GM18519 (cell line): ENCODE measurements around the gene PRRX2.

Source experiments
- ATAC-seq: cut with Tn5 transposase; IDR thresholded peaks from one replicate; pipeline ENCODE4 v1.9.1; 2021; ENCODE audit warnings: mild to moderate bottlenecking, moderate library complexity; ENCODE audit not compliant: unreplicated experiment, low FRiP score

PRRX2 gene

DNA sequence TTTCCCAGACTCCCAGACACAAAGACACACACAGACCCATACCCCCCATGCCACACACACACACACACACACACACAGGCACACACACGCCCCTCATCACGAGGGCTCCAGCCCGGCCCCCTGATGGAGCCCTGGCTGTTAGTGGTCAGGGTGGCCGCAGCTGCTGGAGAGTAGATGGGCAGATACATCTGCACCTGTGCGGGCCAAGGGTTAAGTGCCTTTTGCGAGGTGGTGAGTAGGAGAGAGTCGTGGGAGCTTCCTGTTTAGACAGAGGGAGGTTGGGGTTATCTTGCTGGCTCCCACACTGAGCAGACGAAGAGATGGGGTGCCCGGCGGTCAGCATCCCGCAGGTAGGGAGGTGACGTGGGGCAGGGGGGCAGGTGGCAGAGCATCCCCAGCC is 8.2 kb downstream of the PRRX2 start:
- ATAC-seq = no peak

- ATAC-seq = no peak
Observed at GRCh38 chr9:129674229-129674628, 8.8 kb downstream of the PRRX2 start.

GRCh38 chr9:129675620-129676019 is 10.2 kb downstream of the PRRX2 start:
- ATAC-seq = no peak

- ATAC-seq = no peak
Observed at GRCh38 chr9:129676287-129676686, 10.8 kb downstream of the PRRX2 start.

DNA sequence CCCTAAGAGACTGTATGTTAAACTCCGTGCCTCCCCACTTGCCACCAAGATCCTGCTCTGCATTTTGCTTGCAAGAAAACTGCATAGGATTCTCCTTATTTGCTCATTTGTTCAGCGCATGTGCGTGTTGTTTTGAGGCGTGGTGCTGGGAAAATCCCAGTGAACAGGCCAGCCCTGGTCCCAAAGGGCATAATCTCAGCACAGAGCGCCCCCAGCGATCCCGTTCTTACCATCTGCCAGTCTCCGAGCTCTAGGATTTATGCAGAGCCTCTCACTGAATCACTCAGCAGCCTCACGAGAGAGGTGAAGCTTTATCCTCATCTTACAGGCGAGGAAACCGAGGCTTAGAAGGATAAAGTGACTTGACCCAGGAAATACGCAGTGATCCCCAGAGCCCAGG is 11.5 kb downstream of the PRRX2 start:
- no peak for ATAC-seq

- no peak for ATAC-seq
Observed at GRCh38 chr9:129677456-129677855, 12.0 kb downstream of the PRRX2 start.

- no peak for ATAC-seq
Observed at GRCh38 chr9:129678844-129679243, 13.4 kb downstream of the PRRX2 start.

GRCh38 chr9:129679537-129679936 is 14.1 kb downstream of the PRRX2 start:
- ATAC-seq = no peak

GRCh38 chr9:129681924-129682323 is 16.5 kb downstream of the PRRX2 start:
- ATAC-seq = no peak

GRCh38 chr9:129682381-129682780 is 16.9 kb downstream of the PRRX2 start:
- ATAC-seq = no peak

GRCh38 chr9:129685220-129685932 is 19.9 kb downstream of the PRRX2 start:
- no peak for ATAC-seq

DNA sequence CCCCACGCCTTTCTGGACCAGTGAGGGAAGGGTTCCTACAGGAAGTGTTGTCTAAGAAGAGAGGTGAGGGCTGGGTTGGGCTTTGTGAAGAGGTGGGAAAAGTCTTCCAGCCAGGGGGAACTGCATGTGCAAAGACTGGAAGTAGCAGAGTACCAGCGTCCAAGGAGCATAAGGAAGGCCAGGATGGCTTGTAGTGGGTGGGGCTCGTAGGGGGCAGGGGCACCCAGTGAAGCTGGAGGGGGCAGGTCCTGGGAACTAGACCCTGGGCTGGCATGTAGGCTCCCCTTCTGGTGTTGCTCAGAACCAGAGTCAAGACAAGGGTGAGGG is 20.4 kb downstream of the PRRX2 start:
- no peak for ATAC-seq

DNA sequence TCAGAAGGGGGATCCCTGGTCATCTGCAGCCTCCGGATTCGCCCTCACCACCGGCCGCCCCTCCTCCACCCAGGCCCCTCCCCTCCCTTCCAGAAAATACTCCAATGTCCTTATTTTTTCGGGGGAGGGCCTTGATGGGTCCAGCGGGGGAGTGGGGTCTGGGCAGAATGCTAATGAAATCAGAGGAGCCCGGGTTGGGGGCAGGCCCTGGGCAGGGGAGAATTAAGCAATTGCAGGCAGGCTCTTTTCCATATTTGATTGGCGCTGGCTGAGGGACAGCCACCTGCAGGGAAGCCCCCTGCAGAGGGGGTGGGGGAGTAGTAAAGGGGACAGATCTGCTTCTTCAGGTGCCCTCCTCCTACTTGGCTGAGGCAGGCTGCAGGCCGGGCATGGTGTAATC is 21.3 kb downstream of the PRRX2 start:
- ATAC-seq = no peak

- no peak for ATAC-seq
Observed at GRCh38 chr9:129687391-129687790, 21.9 kb downstream of the PRRX2 start.

DNA sequence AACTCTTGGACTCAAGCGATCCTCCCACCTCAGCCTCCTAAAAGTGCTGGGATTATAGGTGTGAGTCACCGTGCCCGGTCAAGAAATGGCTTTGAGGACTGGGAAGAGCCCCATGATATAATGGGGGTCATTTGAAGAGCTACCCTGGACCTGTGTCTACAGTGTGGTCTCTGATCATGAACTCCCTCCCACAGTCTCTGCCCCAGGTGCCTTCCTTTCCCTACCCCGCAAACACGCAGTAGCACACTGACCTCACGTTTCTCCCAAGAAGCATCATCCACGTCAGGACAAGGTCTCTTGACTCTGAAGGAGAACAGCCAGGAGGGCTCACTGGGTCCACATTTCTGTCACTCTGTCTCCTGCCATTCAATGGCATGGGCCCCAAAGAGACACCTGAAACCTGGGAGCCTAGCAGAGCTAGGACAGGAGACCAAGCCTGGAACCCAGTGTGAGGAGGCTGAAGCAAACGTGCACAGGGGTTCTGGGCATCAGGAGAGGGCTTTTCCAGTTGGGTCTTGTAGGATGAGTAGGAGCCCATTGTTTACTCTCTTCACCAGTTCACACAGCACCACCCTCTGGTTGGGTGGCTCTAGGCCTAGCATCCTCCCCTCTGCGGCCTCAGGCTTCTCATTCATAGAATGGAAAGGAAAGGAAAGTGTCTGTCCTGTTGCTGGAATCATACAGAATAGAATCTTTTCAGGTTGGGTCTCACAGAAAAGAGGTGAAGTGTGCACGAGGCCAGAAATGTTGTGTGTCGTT is 23.0 kb downstream of the PRRX2 start:
- ATAC-seq = no peak

DNA sequence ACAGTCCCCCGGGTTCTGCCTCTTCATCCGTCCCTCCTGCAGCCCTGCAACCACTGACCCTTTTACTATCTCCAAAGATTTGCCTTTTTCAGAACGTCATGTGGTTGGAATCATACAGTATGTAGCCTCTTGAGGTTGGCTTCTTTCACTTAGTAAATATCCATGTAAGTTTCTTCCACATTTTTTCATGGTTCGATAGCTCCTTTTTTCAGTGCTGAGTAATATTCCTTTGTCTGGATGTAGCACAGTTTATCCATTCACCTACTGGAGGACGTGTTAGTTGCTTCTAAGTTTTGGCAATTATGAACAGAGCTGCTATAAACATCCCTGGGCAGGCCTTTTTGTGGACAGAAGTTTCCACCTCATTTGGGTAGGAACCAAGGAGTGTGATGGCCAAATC is 27.1 kb downstream of the PRRX2 start:
- ATAC-seq = no peak

DNA sequence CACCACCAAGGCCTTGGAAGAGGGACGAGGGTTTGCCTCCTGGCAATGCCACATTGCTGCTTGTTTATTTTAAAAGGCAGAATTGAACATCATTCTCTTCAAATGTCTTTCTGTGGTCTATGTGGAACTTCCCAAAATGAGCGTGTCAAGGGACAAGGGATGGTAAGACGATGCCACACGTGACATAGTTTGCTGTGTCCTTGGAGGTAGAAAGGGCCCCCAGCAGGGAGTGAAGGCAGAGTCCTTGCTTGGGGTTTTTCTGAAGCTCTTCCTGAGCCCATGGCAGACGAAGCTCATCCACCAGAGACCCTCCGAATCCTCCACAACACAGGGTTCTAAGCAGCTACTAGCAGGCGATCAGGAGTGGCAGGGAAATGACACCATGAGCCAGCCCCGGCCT is 28.3 kb downstream of the PRRX2 start:
- no peak for ATAC-seq

GRCh38 chr9:129694243-129694646 is 28.8 kb downstream of the PRRX2 start:
- no peak for ATAC-seq

GRCh38 chr9:129695870-129696269 is 30.4 kb downstream of the PRRX2 start:
- no peak for ATAC-seq

DNA sequence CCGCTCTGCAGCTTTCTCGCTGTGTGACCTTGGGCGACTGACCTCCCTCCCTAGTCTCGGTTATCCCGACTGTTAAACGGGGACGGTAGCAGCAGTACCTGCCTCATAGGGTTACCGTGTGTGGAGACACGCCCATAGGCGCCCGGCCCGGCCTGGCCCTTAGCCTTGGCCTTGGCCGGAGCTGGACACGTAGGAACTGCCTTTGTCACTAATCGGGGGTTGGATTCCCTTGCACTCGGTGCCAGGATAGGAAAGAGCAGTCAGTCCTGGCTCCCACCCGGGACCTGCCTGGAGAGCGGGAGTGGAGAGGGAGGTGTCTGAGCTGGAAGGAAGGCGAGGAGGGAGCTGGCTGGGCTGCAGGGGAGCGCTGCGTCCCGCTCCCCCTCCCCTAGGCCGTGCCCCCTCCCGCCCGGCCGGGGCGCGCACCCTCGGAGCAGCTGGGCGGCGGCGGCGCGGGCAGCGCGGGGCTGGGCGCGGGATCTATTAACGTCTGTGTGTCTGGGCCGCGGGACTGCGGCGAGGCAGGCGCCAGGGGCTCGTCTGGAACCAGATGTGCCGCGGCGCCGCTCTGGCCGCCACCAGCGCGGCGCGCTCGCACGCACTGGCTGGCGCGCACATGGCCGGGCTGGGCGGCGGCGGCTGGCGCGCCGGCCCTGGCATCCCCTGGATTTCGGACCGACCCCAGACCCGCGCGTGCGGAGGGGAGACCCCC is 31.7 kb downstream of the PRRX2 start:
- ATAC-seq = no peak

DNA sequence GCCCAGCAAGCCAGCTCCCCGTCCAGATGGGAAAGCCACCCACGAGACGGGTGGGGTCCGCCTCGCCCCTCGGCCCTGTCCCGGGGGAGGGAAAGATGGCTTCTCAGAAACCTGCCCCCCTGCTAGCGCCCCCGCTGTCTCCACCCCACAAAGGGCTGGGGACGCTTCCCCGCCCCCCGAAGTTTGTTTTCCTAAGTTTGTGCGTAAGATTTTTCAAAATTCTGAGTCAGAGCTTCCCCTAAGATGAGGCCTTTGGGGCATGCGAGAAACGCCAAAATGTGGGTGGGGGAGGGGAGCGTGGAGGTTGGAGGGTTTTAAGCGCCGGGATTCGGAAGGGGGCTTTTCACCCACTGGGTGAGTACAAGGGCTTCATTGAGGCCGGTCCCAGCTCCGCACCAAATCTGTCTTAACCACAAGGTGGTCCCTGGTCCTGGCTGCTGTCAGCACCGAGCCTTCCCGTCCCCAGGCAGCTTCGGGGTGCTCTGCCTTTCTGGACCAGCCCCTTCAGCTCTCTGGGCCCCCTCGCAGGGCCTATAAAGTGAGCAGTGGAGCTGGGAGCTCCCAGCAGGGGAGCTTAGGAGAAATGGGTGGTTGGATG is 32.3 kb downstream of the PRRX2 start:
- ATAC-seq = no peak
